ENCODE data around the gene MAML2. TPM values are rescaled to one million over a fixed set of nuclear protein-coding genes. Genes with fewer than 3 reads are reported as not detected.

MAML2 gene
- total RNA-seq, 1 donor from 2014 or later = 11.8 TPM

DNA sequence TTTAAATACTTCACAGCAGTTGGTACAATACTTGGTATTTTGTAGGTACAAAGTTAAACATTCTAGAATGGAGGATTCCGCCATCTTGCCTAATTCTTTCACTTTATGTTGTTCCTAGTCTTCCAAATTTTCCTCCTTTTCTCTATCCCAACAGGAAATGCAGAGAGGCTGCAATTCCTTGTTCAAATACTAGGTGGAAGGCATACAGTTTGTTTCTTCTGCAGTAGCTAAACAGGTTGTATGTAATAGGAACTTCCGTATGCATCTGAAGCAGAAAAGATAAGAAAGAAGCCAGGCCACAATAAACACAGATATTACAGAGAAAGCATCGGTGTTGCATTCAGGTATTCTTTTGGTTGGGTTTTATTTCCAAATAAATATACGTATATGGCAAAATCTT, 232.7 kb downstream of the MAML2 start:
- H3K27me3 Mint-ChIP-seq (ENCODE audit: low read depth) = no peaks in the 10 kb centered on the region

GRCh38 chr11:96109331-96110030, 233.5 kb downstream of the MAML2 start:
- Mint-ChIP-seq H3K27ac (no peak overlapping the region), H3K4me3 (ENCODE audit: low read depth) (no peak overlapping the region), H3K4me1 (ENCODE audit: low read depth) (peaks cover 37% of the 10 kb centered on the region), H3K9me3 (no peaks in the 10 kb centered on the region), H3K27me3 (ENCODE audit: low read depth) (no peaks in the 10 kb centered on the region), H3K36me3 (ENCODE audit: low read depth) (peaks cover 7% of the 10 kb centered on the region)
- intact Hi-C loops (cut with micrococcal nuclease) = loop anchor here (5.0 kb wide), 2 partner anchors 32 to 148 kb away; no protein-coding TSS in a partner anchor
- no peak for DNase-seq (ENCODE audit: low spot score)

More for the DNA sequence above, 232.7 kb downstream of the MAML2 start:
- DNase-seq (ENCODE audit: low spot score) = no peak
- Mint-ChIP-seq H3K27ac (no peak overlapping the region), H3K4me3 (ENCODE audit: low read depth) (no peak overlapping the region), H3K36me3 (ENCODE audit: low read depth) (peaks cover 13% of the 10 kb centered on the region), H3K4me1 (ENCODE audit: low read depth) (peaks cover 40% of the 10 kb centered on the region), H3K9me3 (no peaks in the 10 kb centered on the region)
- intact Hi-C loops (cut with micrococcal nuclease) = loop anchor here (5.0 kb wide), 2 partner anchors 33 to 147 kb away; no protein-coding TSS in a partner anchor

DNA sequence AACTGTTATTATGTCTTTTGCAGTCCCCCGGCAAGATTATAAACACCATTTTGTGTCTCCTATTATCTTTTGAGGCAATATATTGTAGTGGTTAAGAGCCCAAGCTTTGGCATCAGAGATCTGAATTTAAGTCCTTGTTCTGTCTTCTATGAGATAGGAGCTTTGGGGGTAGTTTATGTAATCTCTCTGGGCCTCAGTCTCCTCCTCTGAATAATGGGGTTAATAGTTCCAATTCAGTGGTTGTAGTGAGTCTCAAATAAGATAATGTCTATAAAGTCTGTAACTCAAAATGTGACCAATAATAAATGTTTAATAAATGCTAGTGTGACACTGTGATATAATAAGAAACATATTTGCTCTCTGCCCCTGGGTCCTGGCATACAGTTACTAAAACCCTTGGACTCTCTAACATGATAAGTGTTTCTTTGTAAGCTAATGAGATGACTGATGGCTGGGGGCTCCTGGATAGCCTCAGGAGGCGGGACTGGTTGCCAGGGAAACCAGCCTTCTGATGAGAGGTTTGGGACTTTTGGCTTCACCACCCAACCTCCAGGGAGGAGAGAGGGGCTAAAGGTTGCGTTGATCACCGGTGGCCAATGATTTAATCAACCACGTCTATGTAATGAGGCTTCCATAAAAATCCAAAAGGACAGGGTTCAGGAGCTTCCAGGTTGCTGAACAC, 235.7 kb downstream of the MAML2 start:
- no peak for DNase-seq (ENCODE audit: low spot score)
- intact Hi-C loops (cut with micrococcal nuclease) = no loop called here

GRCh38 chr11:96106645-96107044, 236.3 kb downstream of the MAML2 start:
- H3K36me3 Mint-ChIP-seq (ENCODE audit: low read depth) = peaks cover 3% of the 10 kb centered on the region
- intact Hi-C loops (cut with micrococcal nuclease) = no loop called here
- H3K4me1 Mint-ChIP-seq (ENCODE audit: low read depth) = peaks cover 22% of the 10 kb centered on the region
- H3K27me3 Mint-ChIP-seq (ENCODE audit: low read depth) = no peaks in the 10 kb centered on the region
- H3K4me3 Mint-ChIP-seq (ENCODE audit: low read depth) = no peak overlapping the region
- DNase-seq (ENCODE audit: low spot score) = no peak
- H3K9me3 Mint-ChIP-seq = no peaks in the 10 kb centered on the region
- no peak overlapping the region for H3K27ac Mint-ChIP-seq

More for the DNA sequence above, 235.7 kb downstream of the MAML2 start:
- peaks cover 24% of the 10 kb centered on the region for H3K4me1 Mint-ChIP-seq (ENCODE audit: low read depth)
- peaks cover 3% of the 10 kb centered on the region for H3K36me3 Mint-ChIP-seq (ENCODE audit: low read depth)
- H3K27ac Mint-ChIP-seq = no peak overlapping the region
- no peak overlapping the region for H3K4me3 Mint-ChIP-seq (ENCODE audit: low read depth)
- no peaks in the 10 kb centered on the region for H3K27me3 Mint-ChIP-seq (ENCODE audit: low read depth)
- H3K9me3 Mint-ChIP-seq = no peaks in the 10 kb centered on the region

GRCh38 chr11:96105944-96106343, 237.1 kb downstream of the MAML2 start:
- no peaks in the 10 kb centered on the region for H3K27me3 Mint-ChIP-seq (ENCODE audit: low read depth)
- no peak overlapping the region for H3K4me3 Mint-ChIP-seq (ENCODE audit: low read depth)
- intact Hi-C loops (cut with micrococcal nuclease) = no loop called here
- no peak overlapping the region for H3K27ac Mint-ChIP-seq
- H3K4me1 Mint-ChIP-seq (ENCODE audit: low read depth) = peaks cover 18% of the 10 kb centered on the region
- no peaks in the 10 kb centered on the region for H3K9me3 Mint-ChIP-seq
- peaks cover 3% of the 10 kb centered on the region for H3K36me3 Mint-ChIP-seq (ENCODE audit: low read depth)
- no peak for DNase-seq (ENCODE audit: low spot score)

DNA sequence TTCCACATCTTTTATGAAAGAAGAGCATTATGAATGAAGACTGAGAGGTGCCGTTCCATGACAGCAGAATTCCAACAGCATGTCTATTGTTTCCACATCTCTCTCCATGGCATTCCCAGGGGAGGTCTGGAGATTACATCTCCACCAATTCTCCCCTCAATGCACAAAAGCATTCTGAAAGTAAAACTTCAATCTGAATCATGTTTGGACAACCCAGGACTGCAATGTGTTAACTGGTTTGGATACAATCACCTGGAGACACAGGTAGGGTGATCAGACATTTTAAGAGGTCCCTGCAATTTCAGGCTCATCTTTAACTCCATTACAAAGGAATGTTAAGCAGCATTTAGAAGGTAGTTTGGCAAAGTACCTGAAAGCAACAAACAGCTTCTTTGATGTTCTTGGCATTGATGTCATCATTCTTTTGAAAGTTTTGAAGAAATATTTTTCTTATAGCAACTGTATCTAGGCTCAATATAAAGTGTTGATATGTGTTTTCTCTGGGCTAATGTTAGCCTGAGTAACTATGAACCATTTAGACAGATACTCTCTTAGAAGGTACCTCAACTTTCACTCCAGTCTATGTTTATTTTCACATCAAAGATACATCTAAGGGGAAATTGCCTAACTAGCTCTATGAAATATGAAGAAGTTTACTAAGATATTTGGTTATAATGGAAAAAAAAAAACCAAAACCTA, 237.6 kb downstream of the MAML2 start:
- Mint-ChIP-seq H3K27me3 (ENCODE audit: low read depth) (no peaks in the 10 kb centered on the region), H3K9me3 (no peaks in the 10 kb centered on the region), H3K4me1 (ENCODE audit: low read depth) (peaks cover 18% of the 10 kb centered on the region), H3K27ac (no peak overlapping the region), H3K36me3 (ENCODE audit: low read depth) (peaks cover 5% of the 10 kb centered on the region), H3K4me3 (ENCODE audit: low read depth) (no peak overlapping the region)
- DNase-seq (ENCODE audit: low spot score) = no peak
- intact Hi-C loops (cut with micrococcal nuclease) = no loop called here

DNA sequence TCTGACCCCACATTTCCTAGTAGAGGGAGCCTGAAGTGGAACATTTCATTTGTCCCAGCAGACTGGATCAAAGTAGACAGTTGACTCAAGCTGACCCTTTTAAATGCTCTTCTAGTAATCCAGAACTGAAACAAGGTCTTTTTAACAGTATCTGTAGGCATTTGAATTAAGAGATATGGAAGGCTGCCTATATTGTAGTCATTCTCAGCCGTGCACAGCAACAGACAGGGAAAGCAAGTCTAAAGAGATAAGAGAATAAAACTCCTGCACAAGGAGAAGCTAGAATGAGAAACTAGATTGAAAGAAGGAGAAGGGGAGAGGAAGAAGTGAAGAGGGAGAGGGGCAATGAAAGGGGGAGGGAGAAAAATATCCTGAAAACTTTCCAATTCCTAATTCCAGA, 238.5 kb downstream of the MAML2 start:
- Mint-ChIP-seq H3K9me3 (no peaks in the 10 kb centered on the region), H3K4me1 (ENCODE audit: low read depth) (peaks cover 18% of the 10 kb centered on the region), H3K27ac (no peak overlapping the region), H3K36me3 (ENCODE audit: low read depth) (peaks cover 5% of the 10 kb centered on the region), H3K27me3 (ENCODE audit: low read depth) (no peaks in the 10 kb centered on the region), H3K4me3 (ENCODE audit: low read depth) (no peak overlapping the region)
- intact Hi-C loops (cut with micrococcal nuclease) = no loop called here
- no peak for DNase-seq (ENCODE audit: low spot score)

GRCh38 chr11:96103721-96104120, 239.3 kb downstream of the MAML2 start:
- H3K9me3 Mint-ChIP-seq = no peaks in the 10 kb centered on the region
- intact Hi-C loops (cut with micrococcal nuclease) = no loop called here

DNA sequence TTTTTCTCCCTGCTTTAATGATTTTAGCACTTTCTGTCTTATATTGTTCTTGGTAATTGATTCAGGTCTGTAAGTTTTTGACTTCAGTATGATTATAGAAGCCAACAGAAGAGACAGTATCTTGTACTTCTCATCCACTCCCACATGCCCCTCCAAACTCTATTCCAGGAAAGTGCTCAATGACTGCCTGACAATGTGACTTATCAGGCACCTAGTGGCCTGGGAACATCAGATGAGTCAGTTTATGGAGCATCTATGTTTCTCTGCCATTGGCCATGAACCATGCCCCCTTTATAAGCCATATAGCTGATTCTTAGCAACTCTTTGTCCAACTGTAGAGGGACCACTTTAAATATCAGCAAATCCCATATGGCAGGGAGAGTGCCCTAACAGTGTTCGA, 239.9 kb downstream of the MAML2 start:
- Mint-ChIP-seq H3K27me3 (ENCODE audit: low read depth) (no peaks in the 10 kb centered on the region), H3K4me1 (ENCODE audit: low read depth) (peaks cover 20% of the 10 kb centered on the region), H3K4me3 (ENCODE audit: low read depth) (no peak overlapping the region), H3K9me3 (no peaks in the 10 kb centered on the region), H3K36me3 (ENCODE audit: low read depth) (peaks cover 5% of the 10 kb centered on the region), H3K27ac (no peak overlapping the region)
- intact Hi-C loops (cut with micrococcal nuclease) = no loop called here
- DNase-seq (ENCODE audit: low spot score) = no peak

More at GRCh38 chr11:96103721-96104120, 239.3 kb downstream of the MAML2 start:
- Mint-ChIP-seq H3K27ac (no peak overlapping the region), H3K27me3 (ENCODE audit: low read depth) (no peaks in the 10 kb centered on the region), H3K36me3 (ENCODE audit: low read depth) (peaks cover 5% of the 10 kb centered on the region), H3K4me1 (ENCODE audit: low read depth) (peaks cover 20% of the 10 kb centered on the region), H3K4me3 (ENCODE audit: low read depth) (no peak overlapping the region)
- DNase-seq (ENCODE audit: low spot score) = no peak

- no peak overlapping the region for H3K27ac Mint-ChIP-seq
- peaks cover 21% of the 10 kb centered on the region for H3K4me1 Mint-ChIP-seq (ENCODE audit: low read depth)
- H3K9me3 Mint-ChIP-seq = no peaks in the 10 kb centered on the region
- intact Hi-C loops (cut with micrococcal nuclease) = no loop called here
- H3K36me3 Mint-ChIP-seq (ENCODE audit: low read depth) = peaks cover 5% of the 10 kb centered on the region
- H3K4me3 Mint-ChIP-seq (ENCODE audit: low read depth) = no peak overlapping the region
- DNase-seq (ENCODE audit: low spot score) = no peak
- H3K27me3 Mint-ChIP-seq (ENCODE audit: low read depth) = no peaks in the 10 kb centered on the region
These were observed 240.3 kb downstream of the MAML2 start for GRCh38 chr11:96102664-96103078.

DNA sequence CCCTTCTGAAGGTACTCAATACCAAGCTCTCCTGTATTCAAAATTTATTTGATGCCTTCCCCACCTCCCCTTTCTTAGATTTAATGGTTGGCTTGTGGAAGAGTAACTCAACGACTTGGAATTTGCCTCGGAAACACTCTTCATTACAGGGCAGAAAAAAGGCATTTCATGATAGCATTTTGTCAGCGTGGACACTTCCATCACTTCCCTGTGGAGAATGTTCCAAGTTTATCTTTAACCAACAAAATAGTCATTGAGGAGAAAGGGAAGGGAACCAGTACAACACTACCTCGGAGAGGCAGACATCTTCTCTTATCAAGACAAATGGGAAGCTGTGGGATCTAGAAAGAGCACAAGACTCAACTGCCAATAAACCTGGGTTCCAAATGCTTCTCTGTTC, 241.8 kb downstream of the MAML2 start:
- peaks cover 5% of the 10 kb centered on the region for H3K36me3 Mint-ChIP-seq (ENCODE audit: low read depth)
- H3K27me3 Mint-ChIP-seq (ENCODE audit: low read depth) = no peaks in the 10 kb centered on the region
- H3K4me3 Mint-ChIP-seq (ENCODE audit: low read depth) = no peak overlapping the region
- DNase-seq (ENCODE audit: low spot score) = no peak
- H3K9me3 Mint-ChIP-seq = no peaks in the 10 kb centered on the region
- peaks cover 19% of the 10 kb centered on the region for H3K4me1 Mint-ChIP-seq (ENCODE audit: low read depth)
- H3K27ac Mint-ChIP-seq = no peak overlapping the region
- intact Hi-C loops (cut with micrococcal nuclease) = no loop called here

DNA sequence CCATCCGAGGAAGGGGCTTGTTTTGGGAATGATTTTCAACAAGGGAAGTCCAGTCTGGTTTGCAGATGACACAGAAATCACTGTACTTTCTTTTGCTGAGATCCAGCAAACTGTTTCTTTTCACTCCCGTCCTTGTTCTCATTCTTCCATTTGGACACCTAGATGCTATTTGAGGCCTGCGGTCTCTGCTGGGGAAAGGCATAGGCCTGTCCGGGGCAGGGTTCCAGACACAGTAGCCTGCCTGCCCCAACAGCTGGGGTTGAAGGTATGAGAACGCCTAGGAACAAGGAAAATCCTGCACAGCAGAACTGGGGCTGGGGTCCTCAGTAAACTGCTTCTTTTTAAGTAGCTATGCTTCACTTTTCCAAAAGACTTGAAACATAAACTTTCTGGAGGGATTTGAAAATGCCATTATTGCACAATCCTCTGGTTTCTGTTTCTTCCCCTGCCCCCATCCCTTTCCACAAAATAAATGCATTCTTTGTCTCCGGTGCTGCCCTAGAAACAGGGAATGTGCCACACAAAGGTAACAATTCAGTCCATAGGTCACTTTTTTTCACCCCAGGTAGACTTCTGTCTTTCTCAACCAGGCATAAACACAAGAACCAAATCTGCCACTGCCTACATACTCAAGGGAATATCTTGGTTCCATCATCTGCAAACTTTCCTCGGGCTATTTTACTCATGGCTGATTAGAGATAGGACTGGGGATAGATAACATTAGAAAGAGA, 244.3 kb downstream of the MAML2 start:
- Mint-ChIP-seq H3K36me3 (ENCODE audit: low read depth) (peaks cover 5% of the 10 kb centered on the region), H3K4me3 (ENCODE audit: low read depth) (no peak overlapping the region), H3K9me3 (no peaks in the 10 kb centered on the region), H3K27ac (no peak overlapping the region), H3K4me1 (ENCODE audit: low read depth) (peaks cover 10% of the 10 kb centered on the region), H3K27me3 (ENCODE audit: low read depth) (no peaks in the 10 kb centered on the region)
- intact Hi-C loops (cut with micrococcal nuclease) = no loop called here
- DNase-seq (ENCODE audit: low spot score) = no peak

Data from activated T-helper 2 cell treated with anti-CD3 and anti-CD28 coated beads, Interferon-gamma antibody, Interleukin-2, Interleukin-4, amounts not matched to agents 10 μg/mL and 5 μg/mL and 100 μg/mL, durations not matched to agents 14 hours and 24 hours and 36 hours (primary cell).